NCI-H2227 (cell line): ENCODE results near the gene MAGEE1.

Source experiments
- DNase-seq: peaks from one replicate; lab custom pipeline; 2025; ENCODE audit not compliant: unreplicated experiment; lab: John Stamatoyannopoulos, UW

The MAGEE1 gene, protein sequence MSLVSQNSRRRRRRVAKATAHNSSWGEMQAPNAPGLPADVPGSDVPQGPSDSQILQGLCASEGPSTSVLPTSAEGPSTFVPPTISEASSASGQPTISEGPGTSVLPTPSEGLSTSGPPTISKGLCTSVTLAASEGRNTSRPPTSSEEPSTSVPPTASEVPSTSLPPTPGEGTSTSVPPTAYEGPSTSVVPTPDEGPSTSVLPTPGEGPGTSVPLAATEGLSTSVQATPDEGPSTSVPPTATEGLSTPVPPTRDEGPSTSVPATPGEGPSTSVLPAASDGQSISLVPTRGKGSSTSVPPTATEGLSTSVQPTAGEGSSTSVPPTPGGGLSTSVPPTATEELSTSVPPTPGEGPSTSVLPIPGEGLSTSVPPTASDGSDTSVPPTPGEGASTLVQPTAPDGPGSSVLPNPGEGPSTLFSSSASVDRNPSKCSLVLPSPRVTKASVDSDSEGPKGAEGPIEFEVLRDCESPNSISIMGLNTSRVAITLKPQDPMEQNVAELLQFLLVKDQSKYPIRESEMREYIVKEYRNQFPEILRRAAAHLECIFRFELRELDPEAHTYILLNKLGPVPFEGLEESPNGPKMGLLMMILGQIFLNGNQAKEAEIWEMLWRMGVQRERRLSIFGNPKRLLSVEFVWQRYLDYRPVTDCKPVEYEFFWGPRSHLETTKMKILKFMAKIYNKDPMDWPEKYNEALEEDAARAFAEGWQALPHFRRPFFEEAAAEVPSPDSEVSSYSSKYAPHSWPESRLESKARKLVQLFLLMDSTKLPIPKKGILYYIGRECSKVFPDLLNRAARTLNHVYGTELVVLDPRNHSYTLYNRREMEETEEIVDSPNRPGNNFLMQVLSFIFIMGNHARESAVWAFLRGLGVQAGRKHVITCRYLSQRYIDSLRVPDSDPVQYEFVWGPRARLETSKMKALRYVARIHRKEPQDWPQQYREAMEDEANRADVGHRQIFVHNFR

DNA sequence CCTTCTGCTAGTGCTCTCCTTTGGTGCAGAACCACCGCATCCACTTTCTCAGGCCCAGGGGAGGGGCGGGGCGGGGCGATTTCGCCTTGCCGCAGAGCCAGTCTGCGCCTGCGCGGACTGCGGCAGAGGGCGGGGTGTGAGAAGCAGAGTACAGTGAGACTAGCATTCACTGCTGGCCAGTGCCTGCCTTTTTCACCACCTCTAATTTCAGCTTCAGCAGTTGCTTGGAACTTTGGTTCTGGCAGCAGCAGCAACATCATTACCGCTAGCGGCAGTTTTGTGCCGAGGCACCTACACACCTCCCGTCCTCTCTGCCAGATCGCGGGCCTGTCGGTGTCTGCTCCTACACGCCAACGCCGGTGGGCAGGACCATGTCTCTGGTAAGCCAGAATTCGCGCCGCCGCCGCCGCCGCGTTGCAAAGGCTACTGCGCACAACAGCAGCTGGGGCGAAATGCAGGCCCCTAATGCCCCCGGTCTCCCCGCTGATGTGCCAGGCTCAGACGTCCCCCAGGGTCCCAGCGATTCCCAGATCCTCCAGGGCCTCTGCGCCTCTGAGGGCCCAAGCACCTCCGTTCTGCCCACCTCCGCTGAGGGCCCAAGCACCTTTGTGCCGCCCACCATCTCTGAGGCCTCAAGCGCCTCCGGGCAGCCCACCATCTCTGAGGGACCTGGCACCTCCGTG is at the start of gene MAGEE1:
TSS of gene MAGEE1 (plus strand) at position 151 of the 683 bp plus-strand sequence. CDS start at position 372, 221 bp downstream.
- peak; percentile 77 for DNase-seq

DNA sequence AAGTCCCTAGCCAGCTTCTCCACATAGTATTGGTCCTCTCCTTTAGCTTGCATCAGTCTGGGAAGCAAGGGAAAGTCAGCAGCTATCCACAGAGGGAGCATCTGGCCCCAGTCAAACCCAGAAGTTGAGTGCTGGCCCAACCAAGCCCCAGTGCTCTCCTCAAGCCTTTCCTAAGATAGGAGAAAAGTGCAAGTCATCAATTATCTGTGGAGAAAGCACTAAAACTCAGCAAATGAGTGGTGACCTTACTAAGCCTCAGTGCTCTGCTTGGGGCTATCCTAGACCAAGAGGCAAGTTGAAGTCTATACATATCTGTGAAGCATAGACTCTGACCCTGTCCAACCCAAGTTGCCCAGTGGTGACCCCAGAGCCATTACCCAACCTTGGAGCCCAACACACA is 28.5 kb upstream of the MAGEE1 start:
- DNase-seq = no peak

- DNase-seq = no peak
These were observed 19.7 kb upstream of the MAGEE1 start for GRCh38 chrX:76407795-76408194.

DNA sequence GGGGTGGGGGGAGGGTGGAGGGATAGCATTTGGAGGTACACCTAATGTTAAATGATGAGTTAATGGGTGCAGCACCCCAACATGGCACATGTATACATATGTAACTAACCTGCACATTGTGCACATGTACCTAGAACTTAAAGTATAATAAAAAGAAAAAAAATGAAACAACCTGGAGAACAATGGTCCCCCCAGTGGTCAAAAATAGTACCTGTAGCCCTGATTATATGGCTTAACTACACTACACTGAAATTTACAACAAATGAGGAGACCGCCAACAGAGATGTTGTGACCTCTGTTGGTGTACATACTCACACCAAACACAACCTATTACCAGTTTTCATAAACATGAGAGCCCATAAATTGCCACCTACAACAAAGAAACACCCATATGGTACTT is 7.3 kb upstream of the MAGEE1 start:
- no peak for DNase-seq

- DNase-seq = no peak
These were observed 977 bp downstream of the MAGEE1 start for GRCh38 chrX:76428243-76429130.

GRCh38 chrX:76433219-76433618 is 5.7 kb downstream of the MAGEE1 start:
- no peak for DNase-seq

DNA sequence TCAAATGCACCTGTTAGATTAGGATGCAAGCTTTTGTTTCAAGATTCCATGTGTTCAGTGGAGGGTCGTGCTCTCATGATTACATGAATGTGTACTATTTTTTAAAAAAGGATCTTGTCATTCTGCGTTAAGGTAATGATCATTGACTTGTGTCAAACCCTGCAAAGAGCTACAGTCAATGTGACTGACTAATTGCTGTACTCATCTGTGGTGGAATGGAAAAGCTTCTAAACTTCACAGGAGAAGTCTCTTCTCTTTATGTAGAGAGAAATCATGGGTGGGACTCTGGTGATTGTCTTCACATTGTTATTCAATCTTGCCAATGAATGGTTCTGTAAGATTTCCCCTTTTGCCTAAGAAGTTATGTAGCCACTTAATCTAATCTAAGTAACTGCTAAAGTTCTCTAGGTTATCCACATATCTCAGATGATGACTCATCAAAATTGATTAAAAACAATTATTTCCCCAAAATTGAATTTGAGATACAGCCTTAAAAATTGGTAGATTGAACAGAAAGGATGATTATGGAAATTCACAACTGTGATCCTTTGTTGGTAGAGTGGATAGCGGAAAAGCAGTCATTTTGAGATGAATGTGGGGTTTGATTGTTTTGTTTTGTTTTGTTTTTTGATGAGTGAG is 6.7 kb downstream of the MAGEE1 start:
- DNase-seq = no peak

DNA sequence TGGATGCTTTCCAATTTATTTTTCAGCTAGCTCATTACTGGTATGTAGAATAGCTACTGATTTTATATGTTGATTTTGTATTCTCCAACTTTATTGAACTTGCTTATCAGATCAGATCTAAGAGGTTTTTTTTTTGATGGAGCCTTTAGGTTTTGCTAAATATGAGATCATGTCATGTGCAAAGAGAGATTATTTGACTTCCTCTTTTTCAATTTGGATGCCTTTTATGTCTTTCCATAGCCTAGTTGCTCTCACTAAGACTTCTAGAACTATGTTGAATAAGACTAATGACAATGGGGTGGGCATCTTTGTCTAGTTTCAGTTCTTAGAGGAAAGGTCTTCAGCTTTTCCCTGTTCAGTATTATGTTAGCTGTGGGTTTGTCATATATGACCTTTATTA is 11.7 kb downstream of the MAGEE1 start:
- DNase-seq = no peak

DNA sequence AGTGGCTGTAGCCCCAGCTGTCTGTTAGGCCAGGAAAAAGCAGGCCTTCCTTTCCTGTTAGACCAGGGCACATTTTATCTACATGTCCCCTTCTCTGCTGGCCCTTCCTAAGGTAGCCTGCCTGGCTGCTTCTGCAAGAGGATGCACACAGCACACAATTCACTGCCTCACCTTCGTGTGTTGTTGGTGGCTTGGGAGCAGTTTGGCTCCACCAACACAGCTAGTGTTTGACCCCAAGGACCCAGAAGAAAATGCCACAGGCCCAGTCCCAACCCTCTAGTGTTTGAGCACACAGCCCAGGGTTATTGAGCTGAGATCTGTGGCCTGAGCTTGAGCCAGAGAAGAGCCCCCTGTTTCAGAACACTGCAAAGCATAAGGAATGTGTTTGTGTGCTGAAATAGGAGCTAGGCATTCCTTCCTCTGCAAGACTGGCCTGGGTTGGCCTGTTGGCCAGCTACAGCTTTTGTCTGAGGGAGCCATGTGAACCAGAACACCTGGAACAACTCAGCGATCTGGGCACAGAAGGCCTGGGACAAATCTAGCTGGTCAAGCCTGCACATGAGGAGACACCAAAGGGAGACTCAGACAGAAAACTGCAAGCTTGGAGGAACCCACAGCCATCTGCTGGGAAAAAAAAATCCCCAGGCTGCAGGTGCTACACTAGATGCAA is 26.4 kb downstream of the MAGEE1 start:
- no peak for DNase-seq

GRCh38 chrX:76454456-76454927 is 27.0 kb downstream of the MAGEE1 start:
- DNase-seq = peak; percentile 25

GRCh38 chrX:76477353-76477752 is 49.8 kb downstream of the MAGEE1 start:
- no peak for DNase-seq
